ENCODE measurements around the gene FNDC5. TPM values are rescaled to one million over a fixed set of nuclear protein-coding genes. Genes with fewer than 3 reads are reported as not detected.
A peak's percentile ranks its signal among the peaks of the same experiment; 100 is the strongest.

Gene FNDC5
- total and polyA plus RNA-seq, 9 of the 15 experiments (the other 6 are each of a cell fraction or from before 2014, with no cell fraction given), result 0.06 to 2.1 (median 0.22) TPM

DNA sequence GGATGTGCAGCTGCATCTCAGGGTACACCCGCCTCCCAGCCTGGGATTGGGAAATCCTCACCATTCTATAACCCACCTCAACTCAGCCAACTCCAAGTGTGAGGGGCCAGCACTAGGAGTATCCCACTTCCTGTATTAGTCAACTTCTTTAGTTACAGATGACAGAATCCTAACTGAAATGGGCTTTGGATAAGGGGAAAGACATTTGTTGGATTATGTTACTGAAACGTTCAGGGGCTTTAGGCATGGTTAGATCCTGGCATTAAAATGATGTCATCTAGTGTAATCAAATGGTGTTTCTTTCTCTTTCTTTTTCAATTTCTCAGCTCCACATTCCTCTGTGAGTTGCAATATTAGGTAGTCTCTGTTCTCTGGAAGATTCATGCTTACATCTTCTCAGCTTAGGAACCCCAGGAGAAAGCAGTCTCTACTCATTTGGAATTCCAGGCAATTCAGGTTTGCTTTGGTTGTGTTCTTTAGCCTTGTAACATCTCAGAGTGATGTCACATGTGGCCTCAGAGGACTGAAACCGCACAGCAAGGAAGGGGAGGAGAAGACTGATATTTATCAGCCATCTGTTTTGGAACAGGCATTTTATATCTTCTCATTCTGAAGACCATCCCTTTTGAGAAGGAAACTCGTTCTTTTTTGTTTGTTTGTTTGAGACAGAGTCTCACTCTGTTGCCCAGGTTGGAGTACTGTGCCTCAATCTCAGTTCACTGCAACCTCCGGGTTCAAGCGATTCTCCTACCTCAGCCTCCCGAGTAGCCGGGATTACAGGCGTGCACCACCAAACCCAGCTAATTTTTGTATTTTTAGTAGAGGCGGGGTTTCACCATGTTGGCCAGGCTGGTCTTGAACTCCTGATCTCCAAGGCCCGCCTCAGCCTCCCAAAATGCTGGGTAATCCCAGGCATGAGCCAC, 49.4 kb upstream of the FNDC5 start (continued):
- TF ChIP-seq NFIC (IDR thresholded peaks at IDR 0.05) (no peak), ZEB2 (IDR thresholded peaks at IDR 0.05) (peak; percentile 43; the same call in 1 of the 2 replicates), RB1 (IDR thresholded peaks at IDR 0.05; ENCODE audit: low read depth) (no peak), EP400 (IDR thresholded peaks at IDR 0.05) (0 out of 2 replicates have a peak, but pooled peaks have one; percentile 43), ZNF644 (tag; IDR thresholded peaks at IDR 0.05; ENCODE audit: low read depth) (no peak), RFX7 (CRISPR knock-in tag; IDR thresholded peaks at IDR 0.05) (no peak), ZNF175 (CRISPR knock-in tag; IDR thresholded peaks at IDR 0.05; ENCODE audit: low read depth) (peak; percentile 12; the same call in 1 of the 2 replicates), NRF1 (conservative IDR thresholded peaks at IDR 0.05 in 1 of 2, IDR thresholded peaks at IDR 0.05 in 1 of 2) (no peak), RBM14 (IDR thresholded peaks at IDR 0.05; ENCODE audit: borderline replicate concordance, insufficient read depth, low read depth, low read length) (no peak), SRF (CRISPR knock-in tag; IDR thresholded peaks at IDR 0.05) (0 out of 4 replicates have a peak, but pooled peaks of 1 of the 2 experiments have one; percentile 15), NR2F6 (CRISPR knock-in tag; IDR thresholded peaks at IDR 0.05) (no peak), TARDBP (IDR thresholded peaks at IDR 0.05) (no peak), ZNF699 (CRISPR knock-in tag; IDR thresholded peaks at IDR 0.05; ENCODE audit: insufficient replicate concordance) (no peak), FOXJ2 (tag; IDR thresholded peaks at IDR 0.05) (peak; percentile 53; the same call in 1 of the 2 replicates), CSDE1 (IDR thresholded peaks at IDR 0.05) (no peak), NCOA1 (IDR thresholded peaks at IDR 0.05; ENCODE audit: low read depth) (no peak), NFXL1 (CRISPR knock-in tag; IDR thresholded peaks at IDR 0.05) (0 out of 2 replicates have a peak, but pooled peaks have one; percentile 26), PYGO2 (tag; IDR thresholded peaks at IDR 0.05) (0 out of 2 replicates have a peak, but pooled peaks have one; percentile 13), ETS2 (tag; IDR thresholded peaks at IDR 0.05; ENCODE audit: borderline replicate concordance, poor library complexity, severe bottlenecking) (no peak), CCAR2 (IDR thresholded peaks at IDR 0.05; ENCODE audit: low read depth, low read length) (no peak), FOSL1 (tag; conservative IDR thresholded peaks at IDR 0.05) (peak; percentile 45; the same call in 1 of the 2 replicates), YBX1 (IDR thresholded peaks at IDR 0.05) (no peak), XRCC3 (IDR thresholded peaks at IDR 0.05) (no peak)
- TF ChIP-seq, protein P1, sequence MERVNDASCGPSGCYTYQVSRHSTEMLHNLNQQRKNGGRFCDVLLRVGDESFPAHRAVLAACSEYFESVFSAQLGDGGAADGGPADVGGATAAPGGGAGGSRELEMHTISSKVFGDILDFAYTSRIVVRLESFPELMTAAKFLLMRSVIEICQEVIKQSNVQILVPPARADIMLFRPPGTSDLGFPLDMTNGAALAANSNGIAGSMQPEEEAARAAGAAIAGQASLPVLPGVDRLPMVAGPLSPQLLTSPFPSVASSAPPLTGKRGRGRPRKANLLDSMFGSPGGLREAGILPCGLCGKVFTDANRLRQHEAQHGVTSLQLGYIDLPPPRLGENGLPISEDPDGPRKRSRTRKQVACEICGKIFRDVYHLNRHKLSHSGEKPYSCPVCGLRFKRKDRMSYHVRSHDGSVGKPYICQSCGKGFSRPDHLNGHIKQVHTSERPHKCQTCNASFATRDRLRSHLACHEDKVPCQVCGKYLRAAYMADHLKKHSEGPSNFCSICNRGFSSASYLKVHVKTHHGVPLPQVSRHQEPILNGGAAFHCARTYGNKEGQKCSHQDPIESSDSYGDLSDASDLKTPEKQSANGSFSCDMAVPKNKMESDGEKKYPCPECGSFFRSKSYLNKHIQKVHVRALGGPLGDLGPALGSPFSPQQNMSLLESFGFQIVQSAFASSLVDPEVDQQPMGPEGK (CRISPR knock-in tag; IDR thresholded peaks at IDR 0.05; ENCODE audit: borderline replicate concordance), result peak; percentile 17; the same call in 1 of the 2 replicates

Data from K562 (cell line).